Measurements from ENCODE around the gene ABT1.

Gene ABT1

DNA sequence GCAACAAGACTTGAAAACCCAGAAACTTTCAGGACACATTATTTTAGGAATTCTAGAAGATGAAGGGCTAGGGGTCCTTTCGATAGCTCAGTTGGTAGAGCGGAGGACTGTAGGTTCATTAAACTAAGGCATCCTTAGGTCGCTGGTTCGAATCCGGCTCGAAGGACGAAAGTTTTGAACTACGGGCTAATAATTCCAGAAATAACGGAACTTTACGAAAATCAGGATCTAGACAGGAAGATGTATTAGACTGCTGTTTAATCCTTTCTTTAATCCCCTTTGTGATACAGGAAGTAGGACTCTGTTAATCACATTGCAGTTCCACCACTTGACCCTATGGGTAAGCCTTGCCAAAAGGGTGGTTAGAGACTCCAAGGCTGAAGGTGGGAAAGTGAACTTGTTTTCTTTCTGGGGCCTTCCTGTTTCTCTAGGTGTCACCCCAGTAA is 21.2 kb upstream of the ABT1 start:
- no peak for DNase-seq (ENCODE audit: low read depth)

GRCh38 chr6:26576407-26576843 is 20.3 kb upstream of the ABT1 start:
- no peak for DNase-seq (ENCODE audit: low read depth)

DNA sequence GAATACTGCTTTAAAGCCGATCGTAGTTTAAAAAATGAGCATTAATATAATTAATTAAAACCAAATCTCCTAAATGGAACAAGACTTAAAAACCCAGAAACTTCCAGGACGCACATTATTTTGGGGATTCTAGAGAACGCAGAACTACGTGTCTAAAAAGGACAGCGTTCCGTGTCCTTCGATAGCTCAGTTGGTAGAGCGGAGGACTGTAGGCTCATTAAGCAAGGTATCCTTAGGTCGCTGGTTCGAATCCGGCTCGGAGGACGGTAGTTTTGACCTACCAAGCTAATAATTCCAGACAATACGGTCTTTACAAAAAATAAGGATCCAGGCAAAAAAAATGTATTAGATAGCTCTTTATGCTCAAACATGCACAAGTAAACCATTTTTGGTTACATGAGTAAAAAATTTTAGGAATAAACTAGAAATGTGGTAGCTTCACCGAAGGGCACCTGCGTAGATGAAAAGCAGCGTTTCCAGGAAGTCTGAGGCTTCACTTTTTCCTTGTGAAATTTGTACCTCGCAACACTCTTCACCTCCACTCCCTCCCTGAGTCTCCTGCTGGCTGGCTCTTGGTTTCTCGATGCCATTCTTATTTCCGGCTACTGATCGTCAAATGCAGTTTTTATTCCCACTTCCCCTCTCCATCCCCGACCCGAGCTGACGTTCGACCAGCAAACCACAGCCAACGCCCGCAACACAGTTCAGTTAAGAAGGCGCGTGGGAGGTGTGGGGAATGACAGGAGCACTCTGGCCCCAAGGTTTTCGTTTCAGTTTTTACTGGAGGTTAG is 19.6 kb upstream of the ABT1 start:
- DNase-seq (ENCODE audit: low read depth): no peak

- DNase-seq (ENCODE audit: low read depth): no peak
These were observed 19.1 kb upstream of the ABT1 start for GRCh38 chr6:26577720-26578072.

- DNase-seq (ENCODE audit: low read depth): no peak
These were observed 18.5 kb upstream of the ABT1 start for GRCh38 chr6:26578279-26578678.

DNA sequence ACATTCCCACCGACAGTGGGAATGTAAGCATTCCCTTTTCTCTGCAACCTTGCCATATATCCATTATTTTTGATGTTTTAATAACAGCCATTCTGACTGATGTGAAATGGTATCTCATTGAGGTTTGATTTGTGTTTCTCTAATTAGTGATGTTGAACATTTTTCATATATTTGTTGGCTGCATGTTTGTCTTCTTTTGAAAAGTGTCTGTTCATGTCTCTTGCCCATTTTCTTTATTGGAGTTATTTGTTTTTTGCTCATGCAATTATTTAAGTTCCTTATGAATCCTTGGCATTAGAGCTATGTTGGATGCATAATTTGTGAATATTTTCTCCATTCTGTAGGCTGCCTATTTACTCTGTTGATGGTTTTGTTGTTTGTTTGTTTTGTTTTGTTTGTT is 18.0 kb upstream of the ABT1 start:
- DNase-seq (ENCODE audit: low read depth): no peak

DNA sequence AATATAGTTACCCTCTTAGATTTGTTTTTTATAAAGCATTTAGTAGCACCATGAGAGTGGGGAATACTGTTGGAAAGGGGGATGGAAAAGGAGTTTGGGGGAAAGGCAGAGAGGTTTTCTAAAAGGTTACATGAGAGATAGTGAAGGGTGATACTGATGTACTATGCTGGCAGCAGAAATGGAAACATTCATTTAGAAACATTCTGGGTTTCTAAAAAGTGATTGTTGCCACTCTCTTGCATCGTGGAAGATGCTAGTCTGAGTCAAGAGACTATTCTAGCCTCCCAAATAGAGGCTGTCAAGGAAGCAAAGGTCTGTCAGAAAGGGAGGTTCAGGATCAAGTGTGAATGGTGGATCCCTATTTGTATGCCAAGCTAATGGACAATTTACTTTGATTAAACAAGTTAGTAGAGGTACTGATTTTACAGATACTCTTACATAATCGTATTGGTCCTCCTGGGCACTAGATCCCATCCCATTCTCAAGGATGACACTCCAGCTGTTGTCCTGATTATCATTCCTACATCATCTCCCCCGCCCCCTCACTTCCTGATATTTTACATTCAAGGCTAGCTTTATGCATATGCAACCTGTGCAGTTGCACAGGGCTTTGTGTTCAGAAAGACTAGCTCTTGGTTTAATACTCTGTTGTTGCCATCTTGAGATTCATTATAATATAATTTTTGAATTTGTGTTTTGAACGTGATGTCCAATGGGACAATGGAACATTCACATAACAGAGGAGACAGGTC is 15.4 kb upstream of the ABT1 start:
- no peak for DNase-seq (ENCODE audit: low read depth)

DNA sequence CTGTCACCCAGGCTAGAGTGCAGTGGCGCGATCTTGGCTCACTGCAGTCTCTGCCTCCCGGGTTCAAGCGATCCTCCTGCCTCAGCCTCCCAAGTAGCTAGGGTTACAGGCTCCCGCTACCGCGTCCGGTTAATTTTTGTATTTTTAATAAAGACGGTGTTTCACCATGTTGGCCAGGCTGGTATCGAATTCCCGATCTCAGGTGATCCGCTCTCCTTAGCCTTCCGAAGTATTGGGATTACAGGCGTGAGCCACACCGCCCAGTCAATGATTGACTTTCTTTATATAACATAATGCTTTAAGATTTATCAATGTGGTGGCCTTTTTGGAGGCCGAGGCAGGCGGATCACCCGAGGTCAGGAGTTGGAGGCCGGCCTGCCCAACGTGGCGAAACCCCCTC is 7.8 kb upstream of the ABT1 start:
- no peak for DNase-seq (ENCODE audit: low read depth)

DNA sequence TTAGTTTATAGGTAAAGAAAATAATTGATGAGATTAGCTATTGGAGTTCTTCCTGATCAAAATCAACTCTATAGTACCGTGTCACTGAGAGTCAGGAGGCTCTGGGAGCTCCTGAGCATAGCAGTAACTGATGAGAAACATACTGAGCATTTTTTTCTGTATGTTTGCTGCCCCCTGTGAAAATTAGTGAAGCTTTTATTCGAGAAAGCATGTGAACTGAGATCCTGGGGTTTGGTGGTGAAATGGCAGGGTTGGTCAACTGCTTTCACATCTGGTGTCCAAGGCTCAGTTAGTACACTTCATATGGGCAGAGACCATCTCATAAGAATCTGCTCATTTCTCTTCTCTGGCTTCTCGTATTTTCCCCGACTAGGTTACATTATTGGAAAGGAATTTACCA is 4.1 kb upstream of the ABT1 start:
- DNase-seq (ENCODE audit: low read depth): no peak

- no peak for DNase-seq (ENCODE audit: low read depth)
These were observed 3.2 kb upstream of the ABT1 start for GRCh38 chr6:26593278-26594130.

DNA sequence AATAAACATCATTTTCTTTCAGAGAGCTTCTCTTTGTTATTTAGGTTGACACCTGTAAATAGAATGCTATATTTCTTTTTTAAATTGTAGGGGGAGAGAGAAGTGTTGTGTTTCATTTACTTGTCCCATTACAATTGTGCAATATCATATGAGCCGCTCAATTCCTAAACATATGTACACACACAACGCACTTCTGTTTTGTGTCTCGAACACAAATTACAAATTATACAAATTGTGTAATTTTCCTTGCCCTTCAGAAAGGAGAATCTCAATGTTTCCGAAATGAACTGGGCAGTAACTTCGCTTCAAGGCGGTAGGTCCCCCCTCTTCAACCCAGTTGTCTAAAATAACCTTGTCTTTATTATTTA is 2.6 kb upstream of the ABT1 start:
- DNase-seq (ENCODE audit: low read depth): no peak

- DNase-seq (ENCODE audit: low read depth): no peak
These were observed 1.8 kb upstream of the ABT1 start for GRCh38 chr6:26594730-26595632.

- DNase-seq (ENCODE audit: low read depth): peak; percentile 84
These were observed 984 bp upstream of the ABT1 start for GRCh38 chr6:26595669-26596269.

- DNase-seq (ENCODE audit: low read depth): no peak
These were observed 625 bp downstream of the ABT1 start for GRCh38 chr6:26597389-26597766.

GRCh38 chr6:26597821-26598220 is 1.1 kb downstream of the ABT1 start:
- no peak for DNase-seq (ENCODE audit: low read depth)

DNA sequence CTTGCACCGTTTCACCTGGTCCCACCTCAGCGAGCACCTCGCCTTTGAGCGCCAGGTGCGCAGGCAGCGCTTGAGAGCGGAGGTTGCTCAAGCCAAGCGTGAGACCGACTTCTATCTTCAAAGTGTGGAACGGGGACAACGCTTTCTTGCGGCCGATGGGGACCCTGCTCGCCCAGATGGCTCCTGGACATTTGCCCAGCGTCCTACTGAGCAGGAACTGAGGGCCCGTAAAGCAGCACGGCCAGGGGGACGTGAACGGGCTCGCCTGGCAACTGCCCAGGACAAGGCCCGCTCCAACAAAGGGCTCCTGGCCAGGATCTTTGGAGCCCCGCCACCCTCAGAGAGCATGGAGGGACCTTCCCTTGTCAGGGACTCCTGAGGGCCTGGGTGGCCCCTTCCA is 1.5 kb downstream of the ABT1 start:
- DNase-seq (ENCODE audit: low read depth): no peak

GRCh38 chr6:26599134-26599533 is 2.4 kb downstream of the ABT1 start:
- no peak for DNase-seq (ENCODE audit: low read depth)

- DNase-seq (ENCODE audit: low read depth): no peak
These were observed 2.8 kb downstream of the ABT1 start for GRCh38 chr6:26599591-26599990.

DNA sequence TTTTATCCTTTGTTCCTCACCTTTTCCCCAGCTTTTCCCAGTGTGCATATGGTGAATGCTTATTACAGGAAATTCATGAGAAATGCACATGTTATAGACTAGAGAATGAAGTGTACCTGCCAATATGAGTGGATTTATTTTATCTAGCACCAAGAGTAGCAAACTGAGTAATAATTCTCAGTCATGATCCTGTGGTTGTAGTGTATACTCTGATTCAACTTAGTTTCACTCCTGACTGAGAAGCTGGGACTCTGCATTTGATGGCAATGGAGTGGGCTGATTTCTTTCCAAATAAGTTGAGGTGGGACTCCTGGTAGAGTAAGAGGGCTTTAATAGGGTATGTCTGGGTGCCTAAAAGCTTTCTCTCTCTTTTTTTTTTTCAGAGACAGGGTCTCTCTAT is 4.0 kb downstream of the ABT1 start:
- DNase-seq (ENCODE audit: low read depth): no peak

GRCh38 chr6:26602262-26602661 is 5.5 kb downstream of the ABT1 start:
- DNase-seq (ENCODE audit: low read depth): no peak

DNA sequence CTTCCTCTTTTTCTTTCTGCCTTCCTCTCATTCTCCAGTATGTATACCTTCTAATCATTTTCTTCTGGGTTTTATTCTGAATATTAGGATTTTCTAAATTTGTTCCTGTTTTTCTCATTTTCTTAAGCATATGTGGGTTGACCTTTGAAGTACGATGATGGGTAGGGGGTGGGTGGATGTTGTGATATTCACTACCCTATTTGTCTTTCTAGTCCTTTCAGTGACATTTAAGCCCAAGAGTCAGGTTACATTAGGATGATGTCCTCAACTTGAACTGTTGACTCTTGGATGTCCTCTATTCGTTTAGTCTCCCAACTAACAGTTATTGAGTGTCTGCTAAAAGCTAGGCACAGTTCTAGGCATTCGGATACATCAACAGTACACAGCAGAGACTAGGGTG is 7.3 kb downstream of the ABT1 start:
- no peak for DNase-seq (ENCODE audit: low read depth)
